ENCODE measurements around the gene DPP7.

Gene DPP7

DNA sequence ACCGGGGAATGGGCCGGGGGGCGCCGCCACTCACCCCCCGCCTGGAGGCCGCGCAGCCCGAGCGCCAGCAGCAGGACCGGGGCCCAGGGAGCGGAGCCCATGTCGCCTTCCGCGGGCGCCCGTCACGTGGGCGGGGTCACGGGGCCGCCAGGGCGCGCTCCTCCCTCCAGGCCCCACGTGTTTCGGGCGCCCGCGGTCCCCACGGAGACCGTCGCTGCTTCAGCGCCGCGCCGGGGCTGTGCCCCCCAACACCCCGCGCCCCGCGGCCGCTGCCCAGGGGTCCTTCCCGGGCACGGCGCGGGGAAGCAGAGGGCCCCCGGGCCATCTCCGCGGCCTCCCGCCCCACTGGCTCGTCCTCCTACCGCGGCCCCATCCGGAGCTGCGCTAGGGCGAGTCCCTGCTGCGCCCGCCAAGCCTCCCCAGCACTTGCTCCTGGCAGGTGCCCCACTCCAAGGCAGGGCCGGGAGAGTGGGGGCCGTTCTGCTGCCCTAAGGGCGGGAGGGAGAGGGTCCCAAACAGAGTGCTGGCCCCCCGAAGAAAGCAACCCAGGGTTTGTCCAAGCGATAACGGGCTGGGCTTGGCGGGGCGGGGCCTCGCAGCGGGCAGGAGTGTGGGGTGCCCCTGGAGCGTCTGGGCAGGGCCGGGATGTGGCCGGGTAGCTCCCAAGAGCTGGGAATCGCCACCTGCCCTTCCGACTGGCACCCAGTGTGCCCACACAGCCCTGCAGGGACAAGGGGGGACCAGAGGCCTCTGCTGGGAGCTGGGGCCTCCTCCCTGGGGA, at the start of gene DPP7:
Gene DPP7 (minus strand): TSS at position 121 of the 781 bp plus-strand sequence. CDS start 20 bp downstream, at position 101.
- peak; percentile 43 for DNase-seq

GRCh38 chr9:137163805-137164204, 49.3 kb upstream of the DPP7 start:
- DNase-seq, result no peak

GRCh38 chr9:137163365-137163715, 48.8 kb upstream of the DPP7 start:
- no peak for DNase-seq

DNA sequence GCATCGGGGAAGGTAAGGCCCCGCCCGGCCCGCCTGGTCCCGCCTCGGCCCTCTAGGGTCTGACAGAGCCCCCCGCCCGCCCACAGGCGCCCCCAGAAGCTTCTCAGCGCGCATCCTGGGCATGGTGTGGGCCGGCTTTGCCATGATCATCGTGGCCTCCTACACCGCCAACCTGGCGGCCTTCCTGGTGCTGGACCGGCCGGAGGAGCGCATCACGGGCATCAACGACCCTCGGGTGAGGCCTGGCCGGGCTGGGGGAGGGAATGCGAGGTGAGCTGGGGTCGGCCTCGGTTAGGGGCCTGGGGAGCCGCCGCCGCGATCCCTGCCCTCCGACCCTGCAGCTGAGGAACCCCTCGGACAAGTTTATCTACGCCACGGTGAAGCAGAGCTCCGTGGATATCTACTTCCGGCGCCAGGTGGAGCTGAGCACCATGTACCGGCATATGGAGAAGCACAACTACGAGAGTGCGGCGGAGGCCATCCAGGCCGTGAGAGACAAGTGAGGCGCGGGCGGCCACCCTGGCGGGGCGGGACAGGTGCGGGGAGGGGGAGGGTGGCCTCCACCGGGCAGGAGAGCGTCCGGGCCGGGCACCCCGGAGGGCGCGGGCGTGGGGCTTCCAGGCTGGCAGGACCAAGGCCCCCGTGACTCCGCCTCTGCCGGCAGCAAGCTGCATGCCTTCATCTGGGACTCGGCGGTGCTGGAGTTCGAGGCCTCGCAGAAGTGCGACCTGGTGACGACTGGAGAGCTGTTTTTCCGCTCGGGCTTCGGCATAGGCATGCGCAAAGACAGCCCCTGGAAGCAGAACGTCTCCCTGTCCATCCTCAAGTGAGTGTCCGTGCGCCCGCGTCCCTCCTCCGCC, 48.2 kb upstream of the DPP7 start:
- DNase-seq, result no peak

- no peak for DNase-seq
Observed at GRCh38 chr9:137161558-137162486, 47.3 kb upstream of the DPP7 start.

GRCh38 chr9:137160716-137161557, 46.4 kb upstream of the DPP7 start:
- no peak for DNase-seq

DNA sequence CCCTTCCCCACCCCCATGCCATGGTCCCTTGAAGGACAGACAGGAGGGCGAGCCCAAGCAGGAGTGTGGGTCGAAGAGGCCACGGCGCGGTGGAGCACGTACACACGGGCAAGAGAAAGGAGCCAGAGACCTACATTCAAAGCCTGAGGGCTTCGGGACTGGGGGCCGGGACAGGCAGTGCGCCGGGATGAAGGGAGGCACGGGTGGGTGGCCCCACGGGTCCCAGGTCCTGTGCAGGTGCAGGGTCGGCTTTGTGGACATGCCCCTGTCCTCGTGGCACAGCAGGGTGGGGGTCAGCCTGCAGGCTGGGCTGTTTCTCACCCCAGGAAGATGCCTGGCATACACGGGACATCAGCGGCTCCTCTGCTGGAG, 45.5 kb upstream of the DPP7 start:
- no peak for DNase-seq

- DNase-seq, result no peak
Observed at GRCh38 chr9:137159105-137160053, 44.8 kb upstream of the DPP7 start.

GRCh38 chr9:137158625-137159024, 44.1 kb upstream of the DPP7 start:
- DNase-seq, result no peak

DNA sequence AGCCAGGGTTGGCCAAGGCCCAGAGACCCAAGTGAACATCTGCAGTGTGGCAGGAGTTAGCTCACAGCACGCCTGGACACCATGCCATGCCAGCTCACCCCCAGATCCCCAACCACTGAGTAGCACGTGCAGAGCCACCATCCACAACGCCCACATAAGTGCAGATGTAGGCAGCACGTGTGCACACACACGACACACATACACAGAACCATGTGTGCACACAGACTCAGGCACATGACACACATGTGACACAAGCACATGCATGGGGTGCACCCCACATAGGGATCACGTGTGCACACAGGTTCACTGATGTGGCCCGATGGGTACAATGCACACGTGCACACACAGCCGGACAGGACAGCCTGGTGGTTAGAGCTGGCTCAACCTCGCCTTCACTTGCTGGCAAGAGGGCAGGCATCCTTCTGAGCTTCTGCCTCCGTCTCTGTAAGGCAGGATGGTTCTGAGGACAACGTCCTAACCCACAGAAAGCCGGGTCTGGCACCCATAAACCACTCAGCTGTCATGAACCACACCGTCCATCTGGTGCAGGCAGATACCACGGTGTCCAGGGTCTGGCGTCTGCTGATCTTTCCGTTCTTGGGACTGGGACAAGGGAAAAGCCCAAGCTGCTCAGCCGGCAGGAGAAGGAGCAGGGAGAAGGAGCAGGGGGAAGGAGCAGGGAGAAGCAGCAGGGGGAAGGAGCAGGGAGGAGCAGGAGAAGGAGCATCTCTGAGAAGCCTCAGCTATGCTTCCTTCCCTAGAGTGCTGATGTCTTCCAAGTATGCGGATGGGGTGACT, 43.3 kb upstream of the DPP7 start:
- no peak for DNase-seq

DNA sequence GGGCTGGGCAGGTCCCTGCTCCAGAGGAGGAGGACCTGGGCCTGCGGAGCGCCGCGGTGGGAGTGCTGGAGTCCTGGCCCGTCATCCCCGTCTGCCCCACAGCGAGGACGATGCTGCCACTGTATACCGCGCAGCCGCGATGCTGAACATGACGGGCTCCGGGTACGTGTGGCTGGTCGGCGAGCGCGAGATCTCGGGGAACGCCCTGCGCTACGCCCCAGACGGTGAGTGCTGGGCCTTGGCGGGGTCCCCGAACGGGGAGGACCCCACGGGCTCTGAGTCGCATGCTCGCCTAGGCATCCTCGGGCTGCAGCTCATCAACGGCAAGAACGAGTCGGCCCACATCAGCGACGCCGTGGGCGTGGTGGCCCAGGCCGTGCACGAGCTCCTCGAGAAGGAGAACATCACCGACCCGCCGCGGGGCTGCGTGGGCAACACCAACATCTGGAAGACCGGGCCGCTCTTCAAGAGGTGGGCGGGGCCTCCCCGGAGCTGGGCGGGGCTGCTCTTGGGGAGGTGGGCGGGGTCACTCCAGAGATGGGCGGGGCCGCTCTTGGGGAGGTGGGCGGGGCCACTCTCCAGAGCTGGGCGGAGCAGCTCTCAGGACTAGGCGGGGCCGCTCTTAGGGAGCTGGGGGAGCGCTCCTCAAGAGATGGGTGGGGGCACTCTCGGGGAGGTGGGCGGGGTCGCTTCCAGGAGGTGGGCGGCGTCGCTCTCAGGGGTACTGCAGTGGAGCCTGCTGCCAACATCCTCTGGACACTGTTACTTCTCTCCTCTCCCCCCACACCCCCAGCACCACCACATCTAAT, 42.2 kb upstream of the DPP7 start:
- DNase-seq, result no peak

DNA sequence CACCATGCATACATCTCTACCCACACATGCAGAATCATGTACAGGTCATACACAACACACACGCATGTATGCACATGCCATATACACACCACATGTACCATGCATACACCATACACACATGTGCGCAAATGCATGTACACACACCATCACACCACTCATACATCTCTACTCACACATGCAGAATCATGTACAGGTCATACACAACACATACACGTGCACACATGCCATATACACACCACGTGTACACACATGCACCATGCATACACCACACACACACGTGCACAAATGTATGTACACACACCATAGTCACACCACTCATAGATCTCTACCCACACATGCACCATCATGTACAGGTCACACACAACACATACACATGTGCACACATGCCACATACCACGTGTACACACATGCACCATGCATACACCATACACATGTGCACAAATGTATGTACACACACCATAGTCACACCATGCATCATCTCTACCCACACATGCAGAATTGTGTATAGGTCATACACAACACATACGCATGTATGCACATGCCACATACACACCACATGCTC, 38.4 kb upstream of the DPP7 start:
- DNase-seq, result no peak

DNA sequence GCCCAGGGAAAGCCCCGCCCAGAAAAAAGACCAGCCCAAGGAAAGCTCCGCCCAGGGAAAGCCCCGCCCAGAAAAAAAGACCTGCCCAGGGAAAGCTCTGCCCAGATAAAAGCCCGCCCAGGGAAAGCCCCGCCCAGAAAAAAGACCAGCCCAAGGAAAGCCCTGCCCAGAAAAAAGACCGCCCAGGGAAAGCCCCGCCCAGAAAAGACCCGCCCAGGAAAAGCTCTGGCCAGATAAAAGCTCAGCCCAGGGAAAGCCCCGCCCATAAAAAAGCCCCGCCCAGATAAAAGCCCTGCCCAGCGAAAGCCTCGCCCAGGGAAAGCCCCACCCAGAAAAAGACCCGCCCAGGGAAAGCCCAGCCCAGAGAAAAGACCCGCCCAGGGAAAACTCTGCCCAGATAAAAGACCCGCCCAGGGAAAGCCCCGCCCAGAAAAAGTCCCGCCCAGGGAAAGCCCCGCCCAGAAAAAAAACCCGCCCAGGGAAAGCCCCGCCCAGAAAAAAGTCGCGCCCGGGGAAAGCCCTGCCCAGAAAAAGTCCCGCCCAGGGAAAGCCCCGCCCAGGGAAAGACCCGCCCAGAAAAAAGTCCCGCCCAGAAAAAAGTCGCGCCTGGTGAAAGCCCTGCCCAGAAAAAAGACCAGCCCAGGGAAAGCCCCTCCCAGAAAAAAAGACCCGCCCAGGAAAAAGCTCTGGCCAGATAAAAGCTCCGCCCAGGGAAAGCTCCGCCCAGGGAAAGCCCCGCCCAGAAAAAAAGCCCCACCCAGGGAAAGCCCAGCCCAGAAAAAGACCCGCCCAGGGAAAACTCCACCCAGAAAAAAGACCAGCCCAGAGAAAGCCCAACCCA, 36.3 kb upstream of the DPP7 start:
- no peak for DNase-seq

- no peak for DNase-seq
Observed at GRCh38 chr9:137149942-137150616, 35.5 kb upstream of the DPP7 start.

GRCh38 chr9:137149363-137149762, 34.8 kb upstream of the DPP7 start:
- DNase-seq, result no peak

GRCh38 chr9:137148661-137149060, 34.1 kb upstream of the DPP7 start:
- DNase-seq, result no peak

DNA sequence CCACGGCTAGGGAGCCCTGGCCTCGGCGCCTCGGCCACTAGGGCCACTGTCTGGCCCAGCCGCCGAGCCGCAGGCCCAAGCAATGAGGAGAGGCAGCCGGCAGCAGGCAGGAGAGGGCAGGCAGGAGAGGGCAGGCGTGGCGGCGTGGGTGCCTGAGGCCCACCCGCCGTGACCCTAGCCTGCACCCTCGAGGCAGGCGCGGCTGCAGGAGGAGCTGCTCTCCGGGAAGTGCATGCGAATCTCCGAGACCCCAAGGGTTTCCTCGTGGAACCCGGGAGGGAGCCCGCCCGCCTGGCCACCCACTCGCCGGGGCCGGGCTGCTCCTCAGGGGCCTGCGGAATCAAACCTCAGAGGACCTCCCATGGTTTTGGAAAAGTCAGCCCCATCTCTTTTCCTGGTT, 33.7 kb upstream of the DPP7 start:
- DNase-seq, result no peak
